Ovary (tissue), 9 donors: ENCODE measurements around the gene NVL. TPM values are rescaled to one million over a fixed set of nuclear protein-coding genes. Genes with fewer than 3 reads are reported as not detected.

Experiments
- DNase-seq, 5 donors: peaks; one replicate each; pipeline ENCODE4 v3.0.0-alpha.2; 2019 to 2020
- H3K27ac ChIP-seq, 2 donors: fragments of 200-600 bp; one replicate each; pipeline versions ENCODE4 v1.5.1 to v1.8.0; 2019 to 2022
- H3K27me3 ChIP-seq: fragments of 200-600 bp; one replicate; pipeline ENCODE4 v1.8.0; 2022
- H3K36me3 ChIP-seq: fragments of 200-600 bp; sonication (generic); one replicate; pipeline ENCODE4 v1.5.1; 2019
- H3K4me1 ChIP-seq: one replicate; pipeline ENCODE4 v1.8.1; 2013; ENCODE audit warnings: mild to moderate bottlenecking, moderate library complexity; ENCODE audit not compliant: insufficient read depth
- H3K4me3 ChIP-seq: fragments of 200-600 bp; sonication (generic); one replicate; pipeline ENCODE4 v1.5.1; 2017
- H3K9me3 ChIP-seq, 2 donors: fragments of 200-600 bp in 1 of 2; sonication (generic) in 1 of 2; one replicate each; pipeline versions ENCODE4 v1.5.1 to v1.8.1; 2013 to 2019; ENCODE audit warnings: mild to moderate bottlenecking in 1 of 2, moderate library complexity in 1 of 2
- CTCF ChIP-seq, 3 donors: fragments of 450-650 bp in 2 of 3; fragments of 200-600 bp in 1 of 3; IDR thresholded peaks; one replicate each; pipeline versions ENCODE4 v1.5.1 to v1.8.0; 2016 to 2022; ENCODE audit warnings: antibody characterized with exemption in 3 of 3, mild to moderate bottlenecking in 1 of 3
- EP300 ChIP-seq: sonication (generic); formaldehyde crosslinking; IDR thresholded peaks from one replicate; pipeline ENCODE4 v1.6.1; 2017; ENCODE audit warnings: antibody characterized with exemption
- POLR2A ChIP-seq: fragments of 450-650 bp; IDR thresholded peaks from one replicate; pipeline ENCODE4 v1.6.1; 2017; ENCODE audit warnings: antibody characterized with exemption, mild to moderate bottlenecking, moderate library complexity
- WGBS, 3 donors: extraction: QIAGEN DNeasy Blood & Tissue Kit in 1 of 3; methylation state at CpG; one replicate each; pipeline versions ENCODE4 v1.1.5 to v1.1.7; 2013 to 2017; 5-methylcytosine and 5-hydroxymethylcytosine counted together
- intact Hi-C, 4 donors: fragments of 100-400 bp; cut with DNase I; formaldehyde crosslinking; loops; one replicate each; pipeline versions ENCODE4 v1.11.0 to v1.15.1; 2022 to 2023
- polyA plus RNA-seq, 2 donors: library from polyadenylated mRNA; stranded (reverse); fragments of 200-250 nt in 1 of 2; fragments of 350-450 nt in 1 of 2; fragmentation: Illumina TruSeq in 1 of 2; extraction: RNeasy Lipid Tissue Mini Kit (QIAGEN cat#74804) in 1 of 2; gene quantifications; one replicate each; pipeline ENCODE4 v1.2.3, GENCODE V29; 2013 to 2014
- total RNA-seq, 7 donors: library from RNA; depleted of rRNA in 2 of 7; stranded (reverse); fragments of >200 nt in 2 of 7; fragmentation: NEBNext Ultra II Directional in 3 of 7; extraction: Animal tissue kit (Norgen Biotek cat#: 25700) in 3 of 7; gene quantifications; one replicate each; pipeline versions ENCODE4 v1.1.0 to v1.2.4, GENCODE V29; 2016 to 2023
- donor health status: DM: no; HTN: no; CAD: no; lungs with moderate emphysema.
- donor health status: DM: no; HTN: no; CAD: no.
- donor health status: Bipolar disorder and iron deficiency.
- donor health status: DM: yes; HTN: yes; CAD: no.
- donor health status: DM: no; HTN: no; CAD: no.
- donor health status: DM: yes; HTN: yes; CAD: no.

Gene NVL
- total and polyA plus RNA-seq, 9 donors = 15.4 to 31.9 (median 23.4) TPM

GRCh38 chr1:224201853-224202252 is 128.1 kb downstream of the NVL start:
- TF ChIP-seq CTCF (IDR thresholded peaks at IDR 0.05) (no peak), EP300 (no peak), POLR2A (no peak)
- peaks cover 4% of the 10 kb centered on the region for H3K4me1 ChIP-seq
- WGBS, 3 donors = 91 to 93% (median 92%) methylated on average over 4 of the region's 4 CpGs
- no peak for DNase-seq
- no peak overlapping the region for H3K4me3 ChIP-seq
- H3K36me3 ChIP-seq = no peaks in the 10 kb centered on the region
- H3K9me3 ChIP-seq = no peaks in the 10 kb centered on the region
- intact Hi-C loops = no loop called here
- H3K27me3 ChIP-seq = no peaks in the 10 kb centered on the region
- no peak overlapping the region for H3K27ac ChIP-seq

- Histone ChIP-seq H3K27ac (no peak overlapping the region), H3K9me3 (no peaks in the 10 kb centered on the region), H3K4me3 (no peak overlapping the region), H3K36me3 (no peaks in the 10 kb centered on the region), H3K4me1 (peaks cover 4% of the 10 kb centered on the region), H3K27me3 (no peaks in the 10 kb centered on the region)
- intact Hi-C loops = no loop called here
- TF ChIP-seq CTCF (IDR thresholded peaks at IDR 0.05) = no peak
- no peak for DNase-seq
- 77 to 85% (median 79%) methylated on average over 5 of the region's 5 CpGs for WGBS, 3 donors
These were observed 128.6 kb downstream of the NVL start for GRCh38 chr1:224201383-224201782.

- TF ChIP-seq CTCF (IDR thresholded peaks at IDR 0.05) = no peak
- Histone ChIP-seq H3K4me1 (peaks cover under 1% of the 10 kb centered on the region), H3K4me3 (no peak overlapping the region), H3K27ac (no peak overlapping the region), H3K27me3 (no peaks in the 10 kb centered on the region), H3K9me3 (no peaks in the 10 kb centered on the region), H3K36me3 (no peaks in the 10 kb centered on the region)
- intact Hi-C loops = no loop called here
- DNase-seq = no peak
- WGBS, 3 donors = 66 to 80% (median 75%) methylated on average over 2 of the region's 2 CpGs
These were observed 130.3 kb downstream of the NVL start for GRCh38 chr1:224199679-224200078.

GRCh38 chr1:224198572-224198971 is 131.4 kb downstream of the NVL start:
- Histone ChIP-seq H3K4me1 (no peaks in the 10 kb centered on the region), H3K9me3 (no peaks in the 10 kb centered on the region), H3K27me3 (no peaks in the 10 kb centered on the region), H3K27ac (no peak overlapping the region), H3K4me3 (no peak overlapping the region), H3K36me3 (no peaks in the 10 kb centered on the region)
- WGBS, 3 donors = 89 to 94% (median 90%) methylated on average over 4 of the region's 4 CpGs
- intact Hi-C loops = no loop called here
- TF ChIP-seq EP300 (no peak), POLR2A (no peak), CTCF (IDR thresholded peaks at IDR 0.05) (no peak)
- DNase-seq = no peak
